Bronchial epithelial cell (primary cell): ENCODE results near the gene ATP6V0E1. TPM values are rescaled to one million over a fixed set of nuclear protein-coding genes. Genes with fewer than 3 reads are reported as not detected.

ENCODE experiments used
- DNase-seq: peaks from one replicate; pipeline ENCODE4 v3.0.0-alpha.2; 2010; ENCODE audit warnings: low read depth
- FAIRE-seq: peaks from 2 replicates; lab custom pipeline; 2011; peaks lifted over from hg19 to GRCh38; lab: Jason Lieb, UNC
- H3K27me3 ChIP-seq: 2 replicates; pipeline ENCODE4 v1.5.1; 2011; ENCODE audit warnings: low read length; ENCODE audit not compliant: control insufficient read depth, insufficient read depth
- H3K36me3 ChIP-seq: 2 replicates; pipeline ENCODE4 v1.5.1; 2011; ENCODE audit warnings: low read length; ENCODE audit not compliant: control insufficient read depth, insufficient read depth
- H3K4me3 ChIP-seq: 2 replicates; pipeline ENCODE4 v1.5.1; 2011; ENCODE audit warnings: mild to moderate bottlenecking, low read depth, low read length, control low read depth
- total RNA-seq: library from RNA; depleted of rRNA; stranded (reverse); fragments of >200 nt; gene quantifications from 2 replicates; pipeline ENCODE4 v1.2.1, GENCODE V29; 2014
- TF ChIP-seq, protein P1 (sequence below): IDR thresholded peaks from 2 replicates; pipeline ENCODE4 v1.5.1; 2011; ENCODE audit warnings: mild to moderate bottlenecking, moderate library complexity, low read length, control low read depth, inconsistent platforms; ENCODE audit not compliant: insufficient read depth, severe bottlenecking

The ATP6V0E1 gene
- total RNA-seq, 1 donor from 2014 or later = 189 TPM

DNA sequence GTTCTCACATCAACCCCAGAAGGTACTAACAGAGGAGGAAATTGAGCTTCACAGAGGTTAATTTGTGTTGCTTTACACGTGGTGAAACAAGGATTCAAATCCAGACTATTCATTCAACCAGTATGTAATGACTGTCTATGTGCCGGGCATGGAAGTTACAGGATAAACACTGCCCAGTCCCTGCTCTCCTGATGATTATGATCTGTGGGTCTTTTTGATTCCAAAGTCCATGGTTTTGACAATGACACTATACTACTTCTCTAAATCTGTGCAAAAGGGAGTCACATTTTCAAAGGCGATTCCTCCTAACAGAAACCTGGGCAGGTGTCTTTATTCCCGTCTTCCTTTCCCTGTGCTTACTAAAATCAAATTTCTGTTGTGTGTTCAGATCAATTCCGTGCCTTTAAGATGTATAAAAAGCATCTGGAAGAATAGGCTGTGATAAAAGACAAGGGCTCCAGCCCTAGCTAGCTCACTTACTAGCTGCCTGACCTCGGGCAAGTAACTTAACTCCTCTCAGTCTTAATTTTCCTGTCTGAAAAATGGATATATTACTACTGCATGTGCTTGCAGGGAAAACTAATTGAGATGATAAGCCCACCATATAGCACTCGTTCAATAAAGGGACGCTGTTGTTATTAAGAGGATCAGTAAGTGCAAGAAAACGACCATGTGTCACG is 71.6 kb downstream of the ATP6V0E1 start:
- FAIRE-seq (no peak), DNase-seq (no peak)
- TF ChIP-seq, protein P1, sequence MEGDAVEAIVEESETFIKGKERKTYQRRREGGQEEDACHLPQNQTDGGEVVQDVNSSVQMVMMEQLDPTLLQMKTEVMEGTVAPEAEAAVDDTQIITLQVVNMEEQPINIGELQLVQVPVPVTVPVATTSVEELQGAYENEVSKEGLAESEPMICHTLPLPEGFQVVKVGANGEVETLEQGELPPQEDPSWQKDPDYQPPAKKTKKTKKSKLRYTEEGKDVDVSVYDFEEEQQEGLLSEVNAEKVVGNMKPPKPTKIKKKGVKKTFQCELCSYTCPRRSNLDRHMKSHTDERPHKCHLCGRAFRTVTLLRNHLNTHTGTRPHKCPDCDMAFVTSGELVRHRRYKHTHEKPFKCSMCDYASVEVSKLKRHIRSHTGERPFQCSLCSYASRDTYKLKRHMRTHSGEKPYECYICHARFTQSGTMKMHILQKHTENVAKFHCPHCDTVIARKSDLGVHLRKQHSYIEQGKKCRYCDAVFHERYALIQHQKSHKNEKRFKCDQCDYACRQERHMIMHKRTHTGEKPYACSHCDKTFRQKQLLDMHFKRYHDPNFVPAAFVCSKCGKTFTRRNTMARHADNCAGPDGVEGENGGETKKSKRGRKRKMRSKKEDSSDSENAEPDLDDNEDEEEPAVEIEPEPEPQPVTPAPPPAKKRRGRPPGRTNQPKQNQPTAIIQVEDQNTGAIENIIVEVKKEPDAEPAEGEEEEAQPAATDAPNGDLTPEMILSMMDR = no peak
- H3K27me3 ChIP-seq = no peaks in the 10 kb centered on the region
- peak overlapping the region; percentile 85 for H3K4me3 ChIP-seq
- H3K36me3 ChIP-seq = no peaks in the 10 kb centered on the region

DNA sequence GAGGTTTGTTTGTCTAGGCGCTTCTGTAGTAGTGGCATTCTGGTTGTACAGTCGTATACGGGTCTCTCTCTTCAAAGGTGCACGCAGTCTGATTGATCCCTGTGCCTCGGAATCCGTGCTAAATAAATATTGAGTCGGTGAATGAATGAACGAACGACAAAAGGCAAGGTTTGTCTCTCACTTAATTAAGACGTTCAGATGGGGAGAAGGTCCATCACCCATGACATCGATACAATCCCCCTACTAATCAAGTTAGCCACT is 72.1 kb downstream of the ATP6V0E1 start:
- DNase-seq (no peak), FAIRE-seq (no peak)
- peak overlapping the region; percentile 85 for H3K4me3 ChIP-seq
- no peaks in the 10 kb centered on the region for H3K36me3 ChIP-seq
- TF ChIP-seq, protein P1 = no peak
- H3K27me3 ChIP-seq = no peaks in the 10 kb centered on the region

DNA sequence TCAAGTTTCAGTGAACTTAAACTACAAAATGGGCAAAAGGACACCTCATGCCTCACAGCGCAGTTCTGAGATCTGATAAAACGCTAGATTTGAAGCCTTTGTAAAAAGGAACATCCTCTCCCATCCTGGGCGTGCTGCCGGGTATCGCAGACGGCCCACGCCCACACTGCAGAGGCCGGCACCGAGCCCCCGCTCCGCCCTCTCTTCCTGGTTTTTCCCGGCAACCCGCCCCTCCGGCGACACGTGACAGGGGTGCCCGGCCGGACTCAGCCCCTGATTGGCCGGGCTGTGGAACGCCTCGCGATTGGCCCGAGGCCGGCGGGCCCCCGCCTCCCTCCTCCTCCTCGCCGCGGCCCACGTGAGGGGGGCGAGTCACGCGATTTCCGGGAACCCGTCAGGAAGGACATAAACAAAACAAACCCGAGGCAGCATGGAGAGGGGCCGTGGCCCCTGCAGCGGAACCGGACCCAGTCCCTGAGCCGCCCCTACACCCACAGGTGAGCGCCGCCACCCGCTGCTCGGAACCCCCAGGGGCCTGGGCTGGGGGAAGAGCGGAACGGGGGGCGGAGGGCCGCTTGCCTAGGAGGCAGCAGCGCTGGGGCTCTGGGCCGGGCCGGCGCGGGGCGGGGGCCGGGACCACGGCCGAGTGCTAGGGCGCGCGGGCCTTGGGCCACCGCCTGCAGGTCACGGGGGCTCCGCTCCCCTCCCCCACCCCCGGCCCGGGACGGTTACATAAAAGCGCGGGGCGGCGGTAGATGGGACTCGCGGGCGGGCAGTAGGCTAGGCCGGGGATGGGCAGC is 72.6 kb downstream of the ATP6V0E1 start, which contains the start of gene CREBRF:
TSS of gene CREBRF (plus strand) at position 370 of the 800 bp plus-strand sequence. CDS start 24,424 bp downstream, outside the sequence.
- TF ChIP-seq, protein P1 = no peak

DNA sequence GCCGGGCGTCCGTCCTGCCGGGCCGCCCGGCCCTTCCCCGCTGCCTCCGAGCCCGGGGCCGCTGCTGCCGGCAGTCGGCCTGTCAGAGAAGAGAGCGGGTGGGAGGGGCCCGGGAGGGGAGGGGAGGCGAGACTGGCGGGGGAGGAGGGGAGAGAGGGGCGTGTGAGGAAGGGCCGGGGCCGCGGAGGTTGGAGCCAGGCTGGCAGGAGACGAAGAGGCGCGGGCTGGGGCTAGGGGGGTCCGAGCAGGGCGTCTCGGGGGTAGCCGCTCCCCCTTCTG is 73.2 kb downstream of the ATP6V0E1 start:
- Histone ChIP-seq H3K27me3 (no peaks in the 10 kb centered on the region), H3K4me3 (peak overlapping the region; percentile 85), H3K36me3 (no peaks in the 10 kb centered on the region)
- TF ChIP-seq, protein P1 = no peak
- DNase-seq = no peak
- no peak for FAIRE-seq

More for the DNA sequence above, 72.6 kb downstream of the ATP6V0E1 start, which contains the start of gene CREBRF:
- FAIRE-seq (no peak), DNase-seq (peak; percentile 83)
- H3K36me3 ChIP-seq = no peaks in the 10 kb centered on the region
- peak within 1 kb of the TSS; percentile 85 for H3K4me3 ChIP-seq
- H3K27me3 ChIP-seq = no peaks in the 10 kb centered on the region

DNA sequence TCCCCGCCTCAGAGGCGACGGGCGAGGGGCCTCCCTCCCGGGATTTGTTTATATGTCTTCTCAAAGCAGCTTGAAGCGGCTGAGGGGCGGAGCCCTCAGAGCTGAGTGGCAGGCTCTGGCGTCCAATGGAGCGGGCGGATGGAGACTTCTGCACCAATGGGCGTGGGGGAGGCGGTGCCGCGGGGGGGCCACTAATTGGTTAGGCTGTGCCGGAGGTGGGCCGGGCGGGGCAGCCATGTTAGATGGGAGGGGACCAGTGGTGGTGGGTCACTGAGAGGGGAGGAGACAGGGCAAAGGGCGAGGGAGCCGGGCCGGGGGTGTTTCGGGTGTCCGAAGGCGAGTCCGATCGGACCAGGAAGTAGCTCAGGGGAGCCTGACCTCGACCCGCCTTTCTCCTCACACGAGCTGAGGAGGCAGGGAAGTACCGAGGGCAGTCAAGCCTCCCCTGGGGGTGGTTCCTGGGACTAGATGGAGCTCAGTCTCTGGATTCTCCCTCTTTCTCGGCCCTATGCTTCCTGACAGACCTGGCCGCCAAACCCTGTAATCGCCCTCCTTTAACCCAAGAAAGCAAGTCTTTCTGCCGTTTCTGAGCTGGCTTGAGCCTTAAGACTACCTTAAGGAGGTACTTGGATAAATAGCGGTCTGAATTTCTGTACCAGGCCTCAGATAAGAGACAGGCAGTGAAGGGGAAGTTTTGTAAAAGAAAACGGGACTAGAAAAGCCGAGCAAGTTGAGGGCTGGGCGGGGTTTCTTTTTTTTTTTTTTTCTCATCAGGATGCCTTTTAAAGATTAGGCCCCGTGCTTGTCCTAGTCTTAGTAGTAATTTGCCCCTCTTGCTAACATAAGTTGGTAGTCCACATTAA is 73.7 kb downstream of the ATP6V0E1 start:
- DNase-seq (peak; percentile 87), FAIRE-seq (no peak)
- H3K4me3 ChIP-seq = peak overlapping the region; percentile 85
- no peaks in the 10 kb centered on the region for H3K27me3 ChIP-seq
- H3K36me3 ChIP-seq = no peaks in the 10 kb centered on the region
- TF ChIP-seq, protein P1 = peak; percentile 26
